GM19467 (cell line): Measurements from ENCODE around the gene MYADML2.

ENCODE experiments used
- ATAC-seq: cut with Tn5 transposase; IDR thresholded peaks from one replicate; pipeline ENCODE4 v1.9.1; 2021; ENCODE audit warnings: mild to moderate bottlenecking, moderate library complexity; ENCODE audit not compliant: unreplicated experiment

Gene MYADML2

DNA sequence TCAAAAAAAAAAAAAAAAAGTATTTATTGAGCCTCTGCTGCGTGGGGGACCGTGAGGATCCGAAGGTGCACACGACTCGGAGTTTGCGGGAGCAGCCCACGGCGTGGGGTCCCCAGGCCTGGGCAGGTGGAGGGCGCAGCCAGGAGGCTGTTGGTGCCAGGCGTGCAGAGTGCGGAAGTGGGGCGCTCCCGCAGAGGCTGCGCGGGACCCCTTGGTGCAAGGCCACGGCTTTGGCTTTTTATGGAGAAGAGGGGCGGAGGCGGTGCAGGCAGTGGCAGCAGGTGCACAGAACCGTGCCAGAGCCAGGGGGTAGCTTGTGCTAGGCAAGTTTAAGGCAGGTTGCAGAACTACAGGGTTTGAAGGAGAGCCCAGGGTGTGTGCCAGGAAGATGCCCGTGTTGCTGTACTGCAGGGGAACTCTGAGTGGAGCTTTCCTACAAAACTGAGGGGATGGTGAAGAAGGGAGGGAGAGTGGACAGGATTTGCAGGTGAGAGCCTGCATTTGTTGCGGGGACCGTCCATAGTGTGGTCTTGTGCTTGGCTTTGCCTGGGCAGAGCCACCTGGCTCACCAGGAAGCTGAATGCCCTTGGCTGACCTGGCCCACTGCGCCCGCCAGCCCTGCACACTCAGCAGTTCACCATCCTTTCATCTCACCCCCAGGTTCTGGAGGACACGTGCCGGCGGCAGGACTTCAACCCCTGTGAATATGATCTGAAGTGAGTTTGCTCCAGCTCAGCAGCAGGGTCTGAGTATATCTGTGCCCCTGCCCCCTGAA, 31.7 kb upstream of the MYADML2 start:
- no peak for ATAC-seq

DNA sequence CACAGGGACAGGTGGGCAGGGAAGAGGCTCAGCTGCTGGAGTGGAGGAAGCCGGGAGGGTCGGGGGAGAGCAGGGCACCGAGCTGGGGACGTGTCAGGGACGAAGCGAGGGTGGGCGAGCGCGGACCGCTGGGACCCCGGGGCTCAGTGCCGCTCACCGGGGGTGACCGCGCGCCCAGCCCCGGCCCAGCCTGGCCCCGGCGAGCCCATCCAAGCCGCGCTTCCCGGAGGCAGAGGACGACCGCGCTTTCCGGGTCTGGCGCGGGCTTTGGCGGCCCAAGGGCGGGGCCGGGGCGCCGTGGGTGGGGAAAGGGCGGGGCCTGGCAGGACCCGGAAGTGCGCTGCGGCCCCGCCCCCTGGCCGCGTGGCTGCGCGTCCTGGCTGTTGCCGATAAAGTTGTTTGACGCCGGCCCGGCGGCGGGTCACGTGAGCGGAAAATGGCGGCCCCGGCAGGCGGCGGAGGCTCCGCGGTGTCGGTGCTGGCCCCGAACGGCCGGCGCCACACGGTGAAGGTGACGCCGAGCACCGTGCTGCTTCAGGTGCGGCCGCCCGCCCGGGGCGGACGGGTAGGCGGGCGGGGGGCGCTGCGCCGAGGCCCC, 30.3 kb upstream of the MYADML2 start, which contains the start of gene ASPSCR1:
TSS of gene ASPSCR1 (plus strand) at position 419 of the 598 bp plus-strand sequence. CDS start at position 437, 18 bp downstream.
- peak; percentile 80 for ATAC-seq

DNA sequence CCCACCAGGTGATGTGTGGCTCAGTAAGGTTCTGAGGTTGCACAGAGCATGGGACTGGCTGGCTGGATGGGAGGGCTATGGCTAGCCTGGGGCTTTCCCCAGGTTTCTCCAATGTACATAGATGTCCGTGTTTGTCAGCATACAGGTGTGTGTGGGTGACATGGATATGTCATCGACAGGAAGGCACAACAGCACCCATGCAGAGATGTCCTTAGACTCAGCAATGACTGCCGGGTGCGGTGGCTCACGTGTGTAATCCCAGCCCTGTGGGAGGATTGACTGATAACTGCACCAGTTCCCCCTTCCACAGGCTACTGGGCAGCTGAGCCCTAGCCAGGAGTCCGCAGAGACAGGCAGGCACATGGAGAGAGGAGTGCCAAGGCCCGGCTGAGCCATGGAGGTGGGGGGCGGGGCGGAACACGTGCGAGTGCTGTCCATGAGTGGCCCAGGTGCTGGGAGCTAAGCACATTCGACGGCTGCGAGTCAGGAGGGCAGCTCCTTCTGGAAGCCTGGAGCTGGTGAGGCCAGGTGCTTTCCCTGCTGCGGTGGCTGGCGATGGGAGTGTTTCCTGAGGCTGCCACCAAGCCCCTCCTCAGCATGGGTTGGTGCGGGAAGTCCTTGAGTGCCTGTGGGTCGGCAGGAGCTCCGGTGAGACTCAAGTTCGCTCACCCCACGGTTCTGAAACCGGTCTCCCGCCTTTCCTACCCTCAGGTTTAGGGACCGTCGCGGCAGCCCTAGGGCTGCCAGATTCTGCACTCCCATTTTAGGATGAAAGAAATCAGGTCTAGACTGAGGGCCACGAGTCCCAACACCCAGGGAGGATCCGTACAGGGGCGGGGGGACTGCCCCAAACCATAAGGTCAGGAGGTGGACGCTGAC, 29.5 kb upstream of the MYADML2 start:
- ATAC-seq = no peak

DNA sequence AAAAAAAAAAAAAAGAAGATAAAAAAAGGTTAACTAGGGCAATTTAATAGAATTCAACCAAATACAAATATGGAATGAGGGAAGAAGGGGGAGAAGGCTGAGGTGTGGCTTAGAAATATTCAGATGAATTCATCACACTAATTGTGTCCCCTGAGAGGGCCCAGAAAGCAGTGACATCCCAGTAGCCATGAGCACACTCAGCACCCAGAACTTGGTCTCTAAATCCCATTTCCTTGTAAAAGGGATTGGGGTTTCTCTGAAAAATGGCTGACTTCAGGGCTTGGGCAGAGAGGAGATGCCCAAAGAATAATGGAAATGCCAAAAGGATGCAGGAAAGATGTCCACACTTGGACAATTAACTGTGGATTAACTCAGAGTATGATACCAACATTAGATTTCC, 26.4 kb upstream of the MYADML2 start:
- ATAC-seq = no peak

DNA sequence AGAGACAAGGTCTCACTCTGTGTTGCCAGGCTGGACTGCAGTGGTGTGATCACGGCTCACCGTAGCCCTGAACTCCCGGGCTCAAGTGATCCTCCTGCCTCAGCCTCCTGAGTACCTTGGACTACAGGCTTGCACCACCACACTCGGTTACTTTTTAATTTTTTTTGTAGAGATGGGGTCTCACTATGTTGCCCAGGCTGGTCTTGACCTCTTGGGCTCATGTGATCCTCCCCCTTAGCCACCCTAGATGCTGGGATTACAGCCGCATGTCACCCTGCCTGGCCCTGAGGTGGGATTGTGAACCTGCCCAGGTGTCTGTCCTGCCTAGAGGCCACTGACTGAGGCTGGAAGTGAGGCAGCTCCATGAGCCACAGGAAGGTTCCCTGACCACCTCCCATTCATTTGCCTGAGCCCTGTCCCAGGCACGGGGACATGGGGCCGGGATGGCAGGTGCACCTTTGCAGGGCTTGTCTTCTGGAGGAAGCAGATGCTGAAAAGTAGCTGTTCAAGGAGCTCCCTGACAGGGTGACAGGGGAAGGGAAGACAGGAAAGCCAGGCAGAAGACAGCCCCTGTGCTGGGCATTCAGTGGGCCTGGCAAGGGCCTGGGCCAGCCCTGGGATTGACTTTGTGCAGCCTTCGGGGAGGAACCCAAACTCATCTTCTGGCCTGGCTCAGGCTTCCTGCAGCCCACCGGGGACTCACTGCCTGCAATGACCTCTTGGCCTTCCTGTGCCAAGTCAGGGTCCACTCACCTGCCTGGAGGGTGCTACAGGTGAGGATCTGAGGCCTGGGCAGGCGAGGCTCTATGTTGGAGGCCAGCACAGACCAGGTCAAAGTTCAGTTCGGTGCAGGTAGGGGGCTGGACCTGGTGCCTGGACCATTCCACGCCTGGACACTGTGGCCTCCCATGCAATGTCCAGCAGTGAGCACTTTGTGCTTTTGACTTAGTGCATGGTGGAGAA, 22.1 kb upstream of the MYADML2 start:
- no peak for ATAC-seq

DNA sequence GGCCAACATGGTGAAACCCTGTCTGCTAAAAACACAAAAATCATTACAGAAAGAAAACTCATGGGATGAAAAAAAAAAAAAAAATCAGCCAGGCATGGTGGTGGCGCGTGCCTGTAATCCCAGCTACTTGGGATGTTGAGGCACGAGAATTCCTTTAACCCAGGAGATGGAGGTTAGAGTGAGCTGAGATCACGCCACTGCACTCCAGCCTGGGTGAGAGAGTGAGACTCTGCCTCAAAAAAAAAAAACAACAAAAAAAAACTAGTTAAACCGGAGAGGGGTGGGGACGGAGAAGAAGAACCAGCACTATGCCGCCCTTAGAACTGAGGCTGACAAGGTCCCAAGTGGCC, 21.3 kb upstream of the MYADML2 start:
- no peak for ATAC-seq

DNA sequence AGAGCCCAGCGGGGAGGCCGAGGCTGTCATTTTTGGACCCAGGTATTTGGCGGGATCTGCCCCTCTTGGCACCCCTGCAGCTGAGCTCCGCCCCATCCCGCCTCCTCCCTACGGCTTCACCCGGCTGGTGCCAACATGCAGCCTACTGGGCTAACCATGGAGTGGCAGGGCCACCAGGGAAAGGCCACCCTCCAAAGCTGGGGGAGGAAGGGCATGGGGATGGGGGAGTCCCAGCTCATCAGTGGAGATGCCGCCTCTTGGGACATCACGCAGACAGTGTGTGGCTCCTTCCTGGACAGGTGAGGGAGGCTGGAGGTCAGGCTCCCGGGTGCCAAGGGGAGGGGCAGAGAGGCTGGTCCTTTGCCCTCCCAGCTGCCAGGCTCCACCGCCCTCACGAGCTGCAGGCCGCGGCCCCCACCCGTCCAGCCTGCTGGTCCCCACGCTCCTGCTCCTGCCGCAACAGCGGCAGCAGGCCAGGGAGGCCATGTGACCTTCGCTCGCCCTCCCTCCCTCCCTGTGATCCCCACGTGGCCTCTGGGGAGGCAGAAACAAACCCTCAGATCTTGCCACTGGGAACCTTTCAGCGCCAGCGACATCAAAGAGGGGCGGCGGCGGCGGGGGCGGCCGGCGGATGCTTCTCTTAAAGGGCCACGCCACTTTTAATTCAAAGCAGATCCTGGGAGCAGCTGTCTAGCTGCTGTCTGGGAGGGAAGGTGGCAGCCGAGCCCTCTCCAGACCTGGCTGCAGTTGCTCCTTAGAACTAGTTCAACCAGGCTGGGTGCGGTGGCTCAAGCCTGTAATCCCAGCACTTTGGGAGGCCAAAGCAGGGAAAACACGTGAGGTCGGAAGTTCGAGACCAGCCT, 20.7 kb upstream of the MYADML2 start:
- peak; percentile 51 for ATAC-seq

DNA sequence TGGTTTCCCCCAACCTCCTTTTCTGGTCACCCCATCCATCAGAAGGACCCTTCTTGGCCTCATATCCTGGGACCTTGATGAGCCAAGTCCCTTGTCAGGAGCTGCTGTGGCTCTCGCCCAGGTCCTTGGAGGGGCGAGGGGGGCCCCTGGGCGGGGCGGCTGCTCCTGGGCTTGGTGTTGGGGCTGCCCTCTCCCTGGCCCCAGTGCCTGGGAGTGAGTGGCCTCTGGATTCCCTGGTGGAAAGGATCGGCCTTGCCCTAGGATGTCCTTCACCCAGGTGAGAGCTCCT, 20.2 kb upstream of the MYADML2 start:
- ATAC-seq = no peak

DNA sequence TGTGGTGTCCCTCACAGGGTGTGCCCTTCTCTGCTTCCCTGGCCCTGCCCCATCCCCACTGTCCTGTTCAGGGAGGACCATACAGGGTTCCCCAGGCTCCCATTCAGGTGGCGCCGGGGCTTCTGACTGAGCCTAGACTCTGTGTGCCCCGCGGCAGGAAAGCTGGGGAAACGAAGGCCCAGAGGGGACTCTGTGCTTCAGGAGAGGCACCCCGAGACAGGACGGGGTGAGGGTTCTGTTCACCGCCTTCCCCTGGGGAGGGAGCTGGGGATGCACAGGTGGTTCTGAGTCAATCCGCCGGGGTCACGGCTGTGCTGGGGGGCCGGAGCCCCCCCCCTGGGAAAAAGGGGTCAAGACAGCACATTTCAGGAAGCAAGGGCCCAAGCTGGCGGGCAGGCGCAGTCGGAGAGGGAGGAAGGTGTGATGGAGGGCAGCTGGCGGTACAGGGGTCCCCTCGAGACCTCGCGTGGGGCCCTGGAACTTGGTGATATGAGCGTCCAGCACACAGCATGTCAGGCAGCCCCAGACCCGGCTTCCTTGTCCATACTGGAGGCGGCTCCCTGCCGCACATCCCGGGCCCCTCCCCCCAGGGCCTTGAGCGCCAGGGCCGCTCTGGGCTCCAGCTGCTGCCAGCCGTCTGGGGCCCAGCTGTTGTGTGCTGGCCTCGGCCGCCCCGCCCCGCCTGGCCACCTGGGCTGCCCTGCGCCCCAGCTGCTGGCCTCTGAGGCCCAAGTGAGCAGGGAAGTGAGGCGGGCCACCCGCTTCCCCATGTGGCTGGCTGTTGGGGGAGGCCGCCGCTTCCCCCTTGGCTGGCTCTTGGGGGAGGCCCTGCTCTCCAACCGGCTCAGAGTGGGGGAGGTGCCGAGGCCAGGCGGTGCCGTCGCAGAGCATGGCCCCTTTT, 19.6 kb upstream of the MYADML2 start:
- ATAC-seq = no peak

DNA sequence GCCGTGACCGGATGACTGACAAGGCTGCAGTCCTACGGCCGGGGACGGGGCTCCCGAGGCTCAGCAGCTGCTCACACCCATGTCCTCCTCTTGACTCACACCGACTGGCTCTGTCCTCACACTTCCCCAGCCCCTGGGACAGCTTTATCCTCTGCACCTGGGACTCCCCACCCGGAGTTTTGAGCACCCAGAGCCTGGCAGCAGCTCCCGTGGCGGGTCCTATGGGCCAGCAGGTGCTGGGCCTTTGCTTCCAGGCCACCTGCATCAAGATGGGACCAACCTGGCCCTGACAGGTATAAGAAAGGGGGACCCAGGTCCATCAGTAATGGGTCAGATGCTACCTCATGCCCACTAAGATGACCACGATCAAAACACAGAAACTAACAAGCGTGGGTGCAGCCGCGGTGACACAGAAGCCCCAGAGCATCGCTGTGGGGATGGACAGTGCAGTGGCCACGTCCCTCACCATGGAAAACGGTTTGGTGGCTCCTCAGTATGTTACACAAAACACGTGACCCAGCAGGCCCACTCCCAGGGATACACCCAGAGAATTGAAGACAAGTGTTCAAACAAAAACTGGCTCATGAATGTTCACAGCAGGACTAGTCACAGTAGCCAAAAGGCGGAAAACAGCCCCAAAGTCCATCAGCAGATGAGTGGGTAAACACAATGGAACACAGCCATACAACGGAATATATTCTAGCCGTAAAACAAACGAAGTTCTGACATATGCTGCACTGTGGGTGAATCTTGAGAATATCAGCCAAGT, 17.2 kb upstream of the MYADML2 start:
- ATAC-seq = no peak

DNA sequence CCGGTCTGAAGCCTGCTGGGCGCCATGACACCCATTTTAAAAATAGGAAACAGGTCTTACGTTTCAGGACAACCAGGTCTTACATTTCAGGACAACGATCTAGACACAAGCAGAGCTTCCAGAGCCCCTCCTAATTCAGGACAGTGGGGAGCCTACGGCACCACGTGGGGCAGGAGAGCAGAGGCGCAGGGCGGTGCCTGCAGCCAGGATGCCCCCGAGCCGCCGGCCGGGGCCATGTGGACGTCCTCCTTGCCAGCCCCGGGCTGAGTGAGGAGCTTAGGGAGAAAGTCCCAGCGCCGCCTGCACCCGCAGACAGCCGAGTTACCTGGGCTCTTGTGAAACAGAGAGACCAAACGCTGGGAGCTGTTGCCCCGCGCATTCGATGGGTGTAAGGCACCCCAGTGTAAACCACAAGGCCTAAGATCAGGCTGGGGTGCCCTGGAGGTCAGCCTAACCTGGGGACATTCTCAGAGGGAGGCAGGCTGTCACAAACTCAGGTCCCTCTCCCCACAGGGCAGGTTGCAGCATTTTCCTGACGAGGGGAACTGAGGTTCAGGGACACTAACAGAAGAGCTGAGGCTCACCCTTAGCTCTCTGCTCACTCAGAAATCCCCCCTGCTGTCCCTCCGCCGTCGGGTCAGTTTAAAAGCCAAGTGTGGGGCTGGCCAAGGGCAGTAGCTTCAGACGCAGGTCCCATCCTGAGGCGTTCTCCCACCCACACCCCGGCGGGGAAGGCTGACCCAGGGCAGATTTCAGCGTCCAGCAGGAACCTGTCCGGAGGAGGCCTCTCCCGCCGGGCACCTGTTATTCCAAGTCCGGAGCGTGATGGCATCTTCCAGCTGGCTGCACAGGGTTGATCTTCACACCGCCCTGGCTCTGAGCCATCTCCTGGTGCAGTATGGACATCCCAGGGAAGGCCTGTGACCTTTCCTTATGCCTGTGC, 15.7 kb upstream of the MYADML2 start:
- no peak for ATAC-seq

DNA sequence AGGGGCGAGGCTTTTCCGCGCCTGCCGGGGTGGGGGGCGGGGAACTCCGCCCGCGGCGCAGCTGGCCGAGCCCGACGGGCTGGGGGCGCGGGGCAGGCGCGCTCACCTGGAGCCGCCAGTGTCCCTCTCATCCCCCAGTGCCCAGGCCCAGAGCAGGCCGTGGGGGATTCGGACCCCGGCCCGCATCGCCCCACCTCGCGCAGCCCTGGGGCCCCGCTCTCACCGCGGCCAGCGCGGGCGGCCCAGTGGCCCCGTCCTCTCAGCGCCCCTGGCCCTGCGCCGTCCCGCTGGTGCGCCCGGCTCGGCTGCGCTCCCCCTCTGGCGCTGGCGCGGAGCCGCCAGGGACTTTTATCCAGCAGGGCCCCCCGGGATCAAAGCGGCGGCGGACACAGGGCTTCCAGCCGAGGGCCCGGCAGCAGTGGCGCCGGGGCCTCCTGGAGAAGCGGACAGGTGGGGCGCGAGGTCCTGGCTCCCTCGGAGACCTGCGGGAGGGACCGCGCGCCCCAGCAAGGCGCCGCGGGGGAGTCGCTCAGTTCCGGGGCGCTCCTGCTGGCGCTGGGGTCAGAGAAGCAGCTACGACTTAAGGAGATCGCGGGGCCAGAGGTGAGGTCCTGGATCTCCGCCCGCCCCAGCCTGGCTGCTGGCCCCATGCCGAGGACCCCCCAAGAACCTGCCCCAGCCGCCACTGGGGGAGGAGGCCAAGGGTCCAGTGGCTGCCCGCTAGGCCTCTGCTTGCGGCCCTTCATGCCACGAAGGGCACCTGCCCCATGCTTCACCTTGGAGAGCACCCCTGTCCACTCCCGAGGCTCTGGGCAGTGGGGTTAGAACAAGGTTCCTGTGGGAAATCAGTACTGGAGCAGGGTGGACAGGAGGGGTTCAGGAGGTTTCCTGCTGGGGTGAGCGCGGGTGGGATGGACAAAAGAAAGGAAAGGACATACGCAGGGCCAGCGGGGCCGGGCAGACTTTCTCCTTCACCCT, 14.8 kb upstream of the MYADML2 start:
- ATAC-seq = no peak

DNA sequence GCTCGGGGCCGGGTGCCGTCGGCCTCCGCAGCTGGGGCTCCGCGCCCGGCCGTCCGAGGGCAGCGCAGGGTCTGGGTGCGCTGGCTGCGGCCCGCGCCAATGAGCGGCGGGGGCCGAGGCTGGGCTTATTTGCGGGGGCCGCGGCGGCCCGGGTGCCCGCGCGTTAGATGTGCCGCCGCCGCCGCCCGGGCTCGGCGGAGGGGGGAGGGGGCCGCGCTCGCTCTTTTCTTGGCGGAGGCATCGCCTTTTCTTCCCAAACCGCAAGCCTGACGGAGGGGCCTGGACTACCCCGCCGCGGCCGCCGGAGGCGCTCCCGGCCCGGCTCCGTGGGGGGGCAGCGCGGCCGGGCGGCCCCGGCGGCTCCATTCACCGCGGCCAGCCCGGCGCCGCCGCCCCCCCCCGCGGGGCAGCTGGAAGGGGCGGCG, 14.1 kb upstream of the MYADML2 start, which contains the start of gene NOTUM:
TSS of gene NOTUM (minus strand) at position 101 of the 425 bp plus-strand sequence. CDS start 278 bp downstream, outside the sequence.
- no peak for ATAC-seq

DNA sequence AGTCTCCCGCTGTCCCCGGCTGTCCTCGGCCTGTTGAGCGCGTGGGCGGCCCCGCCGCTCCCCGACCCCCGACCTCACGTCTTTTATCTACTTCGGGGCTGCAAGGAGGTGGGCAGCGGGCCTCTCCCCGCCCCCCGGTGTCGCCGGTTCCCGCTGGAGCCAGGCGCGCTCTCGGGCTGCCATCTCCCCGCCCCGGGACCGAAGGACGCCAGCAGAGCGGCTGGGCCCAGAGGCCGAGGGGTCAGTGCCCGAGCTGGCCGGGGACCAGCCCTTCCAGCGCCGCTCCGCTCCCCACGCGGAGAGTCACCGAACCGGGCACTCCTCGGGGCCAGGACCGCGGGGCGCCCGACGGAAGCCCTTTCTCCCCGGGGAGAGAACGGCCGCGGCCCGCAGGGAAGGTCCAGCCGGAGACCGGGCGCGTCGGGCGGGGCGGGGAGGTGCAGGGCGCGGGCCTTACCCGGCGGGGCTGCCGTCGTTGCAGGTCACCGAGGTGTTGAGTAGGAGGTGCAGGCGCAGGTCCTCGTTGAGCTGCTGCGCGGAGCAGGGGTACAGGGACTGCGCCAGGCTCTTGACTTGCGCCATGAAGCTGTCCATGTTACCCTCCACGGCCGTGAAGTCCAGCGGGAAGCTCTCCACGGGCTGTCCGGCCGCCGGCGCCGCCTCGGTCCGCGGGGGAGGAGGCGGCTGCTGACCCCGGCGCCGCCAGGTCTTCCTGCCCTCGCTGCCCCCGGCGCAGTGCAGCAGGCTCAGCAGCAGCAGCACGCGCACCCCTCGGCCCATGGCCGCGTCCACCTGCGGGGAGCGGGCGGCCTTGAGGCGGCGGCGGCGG, 13.3 kb upstream of the MYADML2 start:
- no peak for ATAC-seq
